GM19025 (cell line): Measurements from ENCODE around the gene MAGEA9B.
"Not testable (repeated sequence)": the region's sequence is repeated elsewhere in the genome, so short reads cannot be mapped to it uniquely, and the experiment has no call there.

ENCODE experiments used
- ATAC-seq: cut with Tn5 transposase; IDR thresholded peaks from one replicate; pipeline ENCODE4 v1.9.1; 2021; ENCODE audit warnings: mild to moderate bottlenecking, low read depth, moderate library complexity; ENCODE audit not compliant: unreplicated experiment

MAGEA9B gene, protein sequence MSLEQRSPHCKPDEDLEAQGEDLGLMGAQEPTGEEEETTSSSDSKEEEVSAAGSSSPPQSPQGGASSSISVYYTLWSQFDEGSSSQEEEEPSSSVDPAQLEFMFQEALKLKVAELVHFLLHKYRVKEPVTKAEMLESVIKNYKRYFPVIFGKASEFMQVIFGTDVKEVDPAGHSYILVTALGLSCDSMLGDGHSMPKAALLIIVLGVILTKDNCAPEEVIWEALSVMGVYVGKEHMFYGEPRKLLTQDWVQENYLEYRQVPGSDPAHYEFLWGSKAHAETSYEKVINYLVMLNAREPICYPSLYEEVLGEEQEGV

DNA sequence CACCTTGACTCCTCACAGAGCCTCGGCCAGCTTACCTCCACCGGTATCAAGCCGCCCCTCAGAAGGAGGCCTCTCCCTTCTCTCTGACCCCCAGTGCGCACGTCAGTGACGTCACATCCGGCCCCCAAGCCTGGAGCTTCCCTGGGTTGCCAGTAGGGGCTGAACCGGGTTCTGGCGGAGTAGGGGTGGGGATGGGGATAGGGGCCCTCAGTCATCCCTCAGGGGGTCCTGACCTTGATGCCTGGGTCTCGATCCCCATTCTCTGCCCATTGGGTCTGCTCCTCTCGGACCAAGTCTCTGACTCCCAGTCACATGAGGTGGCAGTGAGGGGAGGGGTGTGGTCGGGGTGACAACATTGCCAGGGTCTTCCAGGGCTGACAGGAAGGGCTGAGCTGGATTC lies at the start of gene MAGEA9B:
TSS of gene MAGEA9B (minus strand) at position 101 of the 400 bp plus-strand sequence. CDS start 4,280 bp downstream, outside the sequence.
- not testable (repeated sequence) for ATAC-seq

DNA sequence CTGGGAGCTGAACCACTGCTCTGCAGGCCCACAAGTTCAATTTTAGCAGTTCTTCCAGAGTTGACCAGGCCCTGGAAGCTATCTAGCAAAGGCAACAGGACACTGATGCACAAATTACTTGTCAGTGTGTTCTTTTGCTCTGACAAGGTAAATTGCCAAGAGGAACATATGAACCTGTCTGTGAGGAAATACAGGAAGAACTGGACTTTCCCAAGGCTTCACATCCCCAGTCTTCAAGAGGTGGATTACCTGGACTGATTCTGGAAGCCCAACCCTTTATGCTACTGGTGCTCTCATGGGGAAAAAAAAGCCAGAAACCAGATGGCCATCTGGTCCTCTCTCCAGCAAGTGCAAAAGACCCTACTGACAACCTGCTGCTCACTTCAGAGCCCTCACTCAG lies 46.3 kb upstream of the MAGEA9B start:
- ATAC-seq: no peak

DNA sequence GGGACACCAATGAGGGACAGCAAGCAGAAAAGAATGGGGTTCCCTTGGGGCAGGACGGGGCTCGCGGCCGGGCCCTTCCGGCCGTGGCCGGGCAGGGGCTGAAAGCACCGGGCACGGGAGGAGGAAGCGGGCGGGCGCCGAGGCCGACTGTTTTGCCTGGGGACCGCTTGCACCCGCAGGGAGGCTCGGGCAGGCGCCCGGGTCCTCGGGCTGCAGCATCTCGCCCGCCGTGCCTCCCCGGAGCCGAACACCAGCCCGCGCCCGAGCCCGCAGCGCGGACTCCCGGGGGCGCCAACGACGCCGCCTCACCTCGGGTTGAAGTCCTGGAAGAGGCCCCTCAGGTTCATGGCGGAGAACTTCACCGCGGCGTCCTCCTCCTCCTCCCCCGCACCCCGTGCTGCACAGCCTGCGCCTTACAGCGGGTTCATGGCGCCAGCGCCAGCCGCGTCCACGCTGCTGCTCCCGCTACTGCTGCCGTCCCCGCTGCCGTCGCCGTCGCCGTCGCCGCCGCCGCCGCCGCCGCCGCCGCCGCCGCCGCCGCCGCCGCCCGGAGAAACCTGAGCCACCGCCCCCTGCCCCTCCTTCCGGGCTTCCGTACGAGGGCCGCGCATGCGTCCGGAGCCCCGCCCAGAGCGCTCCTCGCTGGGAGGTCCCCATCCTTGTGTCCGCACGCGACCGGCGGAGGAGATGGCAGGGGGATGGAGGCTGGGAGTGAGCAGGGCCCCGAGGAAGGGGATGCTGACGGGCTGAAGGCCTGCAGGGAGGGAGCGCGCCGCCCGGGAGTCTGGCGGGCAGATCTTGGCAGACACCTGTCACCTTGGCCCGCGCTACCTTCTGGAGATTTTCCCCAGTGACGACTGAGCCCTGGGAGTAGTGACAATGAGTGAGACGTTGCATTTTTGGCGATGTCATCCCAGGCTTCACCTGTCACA lies 44.2 kb upstream of the MAGEA9B start, which contains the start of gene TMEM185A:
TSS of gene TMEM185A (minus strand) at position 559 of the 932 bp plus-strand sequence. CDS start at position 347, 212 bp downstream.
- peak; percentile 87 for ATAC-seq

DNA sequence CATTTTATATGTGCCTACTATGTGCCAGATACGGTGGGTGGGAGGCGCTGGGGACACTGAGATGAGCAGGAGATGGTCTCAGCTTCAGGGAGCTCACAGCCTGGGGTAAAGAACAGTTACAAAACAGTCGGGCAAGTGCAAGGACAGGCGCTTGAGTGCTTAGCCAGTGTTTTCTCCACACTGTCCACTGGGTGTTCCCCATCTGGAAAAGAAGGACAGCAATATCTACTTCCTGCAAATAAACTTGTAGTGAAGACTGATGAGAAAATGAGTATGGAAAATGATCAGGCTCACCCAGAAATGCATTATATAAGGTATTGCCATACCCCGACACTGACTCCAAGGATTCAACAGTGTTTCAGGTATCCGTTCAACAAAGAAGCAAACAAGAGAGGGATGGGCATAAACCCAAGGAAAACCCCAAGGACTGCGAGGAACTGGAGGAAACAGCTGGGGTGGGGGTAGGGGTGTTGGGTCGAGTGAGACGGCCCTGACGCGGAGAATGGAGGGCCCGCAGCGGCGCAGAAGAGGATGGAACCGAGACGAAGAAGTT lies 43.5 kb upstream of the MAGEA9B start:
- no peak for ATAC-seq

DNA sequence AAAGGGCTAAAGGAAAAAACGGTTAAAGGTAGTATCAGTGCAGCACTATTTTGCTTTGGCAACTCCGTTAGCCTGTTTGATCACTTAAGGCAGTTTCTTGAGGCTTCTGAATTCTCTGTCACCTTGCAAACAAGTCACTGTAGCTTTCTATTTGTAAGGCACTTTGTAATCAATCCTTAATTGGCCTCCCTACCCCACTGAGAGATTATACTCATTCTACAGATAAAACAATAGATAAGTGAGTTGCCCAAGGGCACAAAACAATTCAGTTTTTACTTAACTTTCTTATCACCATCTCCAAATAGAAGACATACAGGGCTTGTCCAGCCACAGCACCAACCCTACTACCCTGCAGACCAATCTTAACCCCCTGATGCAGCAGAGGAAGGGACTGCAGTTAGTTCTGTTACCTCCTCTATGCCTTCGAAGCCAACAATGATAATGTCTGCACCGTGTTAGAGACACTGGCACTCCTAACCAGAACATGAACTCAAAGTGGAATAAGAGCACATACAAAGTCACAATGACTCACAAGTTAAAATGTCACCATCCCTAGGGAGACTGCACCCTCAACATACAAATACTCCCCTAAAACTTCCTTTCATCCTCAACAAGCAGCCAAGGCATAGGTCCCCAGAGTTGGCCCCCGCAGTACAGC lies 42.6 kb upstream of the MAGEA9B start:
- ATAC-seq: no peak

DNA sequence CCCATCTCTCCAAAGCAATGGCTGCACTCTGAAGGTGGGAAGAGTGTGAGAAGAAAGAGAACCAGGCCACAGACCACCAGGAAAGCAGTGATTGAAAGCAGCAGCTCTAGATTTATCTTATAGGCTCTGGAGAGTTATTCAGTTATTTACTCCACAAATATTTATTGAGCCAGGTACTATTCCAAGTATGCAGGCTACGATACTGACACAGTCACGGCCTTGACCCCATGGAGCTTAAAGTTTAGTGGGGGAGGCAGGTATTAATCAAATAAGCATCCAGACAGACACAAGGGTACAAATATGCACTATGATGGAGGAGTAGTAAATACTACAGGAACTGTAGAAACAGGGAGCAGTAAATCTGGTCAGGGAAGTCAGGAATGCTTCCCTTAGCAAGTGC lies 41.5 kb upstream of the MAGEA9B start:
- no peak for ATAC-seq

DNA sequence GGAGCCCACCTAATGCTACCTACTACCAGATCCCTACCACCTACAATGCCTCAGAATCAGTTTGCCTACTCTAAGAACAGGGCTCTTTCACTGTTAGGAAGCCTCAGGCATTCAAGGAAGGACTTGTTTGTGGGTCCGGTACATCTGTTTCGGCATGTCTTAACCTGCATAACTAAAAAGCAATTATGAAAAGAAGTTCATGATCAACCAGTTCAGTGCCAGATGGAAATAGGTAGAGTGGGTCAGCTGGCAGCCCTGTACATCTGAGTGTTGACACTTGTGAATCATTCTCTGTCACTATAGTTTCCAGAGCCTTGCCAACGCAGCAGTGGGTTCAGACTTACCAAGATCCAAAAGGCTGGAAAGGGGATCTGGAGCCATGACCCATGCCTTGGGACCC lies 41.0 kb upstream of the MAGEA9B start:
- no peak for ATAC-seq

DNA sequence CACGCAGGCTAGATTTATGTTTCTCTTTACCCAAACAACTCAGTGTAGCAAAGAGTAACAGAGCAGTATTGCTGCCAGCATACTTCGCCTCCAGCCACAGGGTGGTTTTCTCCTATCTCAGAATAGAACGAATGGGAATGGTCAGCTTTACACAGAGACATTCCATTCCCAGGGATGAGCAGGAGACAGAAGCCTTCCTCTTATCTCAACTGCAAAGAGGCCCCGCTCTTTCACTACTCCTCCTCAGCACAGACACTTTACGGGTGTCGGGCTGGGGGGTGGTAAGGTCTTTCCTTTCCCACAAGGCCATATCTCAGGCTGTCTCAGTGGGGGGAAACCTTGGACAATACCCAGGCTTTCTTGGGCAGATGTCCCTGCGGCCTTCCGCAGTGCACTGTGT lies 39.6 kb upstream of the MAGEA9B start:
- not testable (repeated sequence) for ATAC-seq

DNA sequence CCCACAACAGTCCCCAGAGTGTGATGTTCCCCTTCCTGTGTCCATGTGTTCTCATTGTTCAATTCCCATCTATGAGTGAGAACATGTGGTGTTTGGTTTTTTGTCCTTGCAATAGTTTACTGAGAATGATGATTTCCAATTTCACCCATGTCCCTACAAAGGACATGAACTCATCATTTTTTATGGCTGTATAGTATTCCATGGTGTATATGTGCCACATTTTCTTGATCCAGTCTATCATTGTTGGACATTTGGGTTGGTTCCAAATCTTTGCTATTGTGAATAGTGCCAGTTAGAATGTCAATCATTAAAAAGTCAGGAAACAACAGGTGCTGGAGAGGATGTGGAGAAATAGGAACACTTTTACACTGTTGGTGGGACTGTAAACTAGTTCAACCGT lies 32.4 kb upstream of the MAGEA9B start:
- not testable (repeated sequence) for ATAC-seq

DNA sequence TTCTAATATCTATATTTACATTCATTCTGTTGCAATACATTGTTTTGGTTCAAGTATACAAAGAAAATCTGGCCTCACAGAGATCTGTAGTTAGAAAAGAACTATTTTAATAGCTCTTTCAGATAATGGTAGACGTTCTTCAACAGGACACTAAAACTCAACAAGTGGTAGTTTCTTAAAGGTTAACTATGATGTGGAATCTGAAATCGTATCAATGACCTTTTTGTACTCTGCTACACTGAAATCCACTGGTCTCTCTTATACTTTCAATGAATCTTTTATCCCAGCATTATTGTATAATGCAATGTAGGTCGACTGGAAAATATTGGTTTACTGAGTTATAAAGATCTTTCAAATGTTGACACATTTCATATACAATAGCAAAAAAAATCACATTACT lies 31.6 kb upstream of the MAGEA9B start:
- ATAC-seq: no peak

DNA sequence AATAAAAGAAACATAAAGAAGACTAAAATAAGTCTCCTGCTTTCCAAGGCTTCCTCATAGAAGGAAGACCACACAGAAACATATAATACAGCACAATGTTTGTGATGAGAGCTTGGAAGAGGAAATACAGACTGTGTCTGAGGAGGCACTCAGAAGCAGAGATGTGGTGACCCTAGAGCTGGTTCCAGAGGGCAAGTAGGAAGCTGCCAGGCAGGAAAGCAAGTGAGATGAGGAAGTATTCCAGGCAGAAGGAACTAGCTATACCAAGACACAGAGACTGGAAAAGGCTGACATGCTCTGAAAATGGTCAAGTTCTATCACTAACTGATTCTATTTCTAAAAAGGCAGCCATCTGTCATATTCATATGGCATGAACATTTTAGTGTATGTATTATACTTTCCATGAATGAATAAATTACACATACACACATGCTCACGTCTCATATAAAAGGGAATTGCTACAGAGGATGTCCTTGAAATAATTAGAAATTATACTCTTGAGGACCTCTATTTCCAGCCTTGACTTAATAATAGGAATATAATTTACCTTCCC lies 24.4 kb upstream of the MAGEA9B start:
- ATAC-seq: no peak

DNA sequence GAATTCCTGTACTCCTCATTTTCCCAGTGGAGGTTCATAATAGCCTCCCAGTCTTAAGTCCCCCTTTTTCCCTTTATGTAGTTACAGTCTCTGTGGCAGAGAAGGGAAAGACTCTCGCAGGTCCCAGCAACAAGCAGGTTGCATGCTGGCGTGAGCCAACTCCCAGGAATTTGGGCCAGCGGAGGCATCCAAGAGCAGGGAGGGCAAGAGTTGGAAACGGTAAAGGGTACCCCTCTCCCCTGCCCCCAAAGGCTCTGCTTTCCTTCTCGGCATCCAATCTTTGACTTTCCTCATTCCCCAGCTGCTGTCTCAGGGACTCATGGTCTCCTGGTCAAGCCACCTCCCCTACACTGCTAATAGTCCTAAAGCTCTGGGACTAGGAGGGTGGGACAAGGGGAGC lies 23.3 kb upstream of the MAGEA9B start:
- ATAC-seq: no peak

DNA sequence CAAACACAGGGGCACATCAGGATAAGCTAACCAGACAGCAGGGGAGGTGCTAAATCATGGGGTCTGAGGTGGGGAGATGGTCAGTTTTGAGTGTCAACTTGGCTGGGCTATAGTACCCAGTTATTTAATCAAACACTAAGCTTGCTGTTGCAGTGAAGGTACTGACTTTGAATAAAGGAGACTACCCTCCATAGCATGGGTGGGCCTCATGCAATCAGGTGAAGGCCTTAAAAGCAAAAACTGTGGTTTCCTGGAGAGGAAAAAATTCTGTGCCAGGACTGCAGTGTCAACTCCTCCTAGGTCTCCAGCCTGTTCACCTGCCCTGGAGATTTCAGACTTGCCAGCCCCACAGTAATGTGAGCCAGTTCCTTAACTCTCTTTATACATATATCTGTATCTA lies 20.4 kb upstream of the MAGEA9B start:
- no peak for ATAC-seq

DNA sequence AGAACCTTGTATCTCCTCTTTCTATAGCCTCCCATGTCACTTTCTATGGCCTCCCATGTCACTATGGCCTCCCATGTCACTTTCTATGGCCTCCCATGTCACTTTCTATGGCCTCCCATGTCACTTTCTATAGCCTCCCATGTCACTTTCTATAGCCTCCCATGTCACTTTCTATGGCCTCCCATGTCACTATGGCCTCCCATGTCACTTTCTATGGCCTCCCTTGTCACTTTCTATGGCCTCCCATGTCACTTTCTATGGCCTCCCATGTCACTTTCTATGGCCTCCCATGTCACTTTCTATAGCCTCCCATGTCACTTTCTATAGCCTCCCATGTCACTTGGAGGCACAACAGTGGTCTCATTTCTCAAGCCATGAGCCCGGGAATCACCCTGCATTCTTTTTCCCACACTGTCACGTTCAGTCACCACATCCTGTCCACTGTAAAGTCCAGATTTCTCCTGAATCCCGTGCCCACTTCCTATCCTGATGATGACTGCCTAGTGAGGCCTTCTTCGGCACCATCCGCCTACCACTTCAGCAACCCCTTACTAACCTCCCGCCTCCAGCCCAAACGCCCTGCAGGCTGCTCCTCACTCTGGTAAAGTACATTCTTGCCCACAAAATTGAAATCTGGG lies 18.1 kb upstream of the MAGEA9B start:
- ATAC-seq: not testable (repeated sequence)

DNA sequence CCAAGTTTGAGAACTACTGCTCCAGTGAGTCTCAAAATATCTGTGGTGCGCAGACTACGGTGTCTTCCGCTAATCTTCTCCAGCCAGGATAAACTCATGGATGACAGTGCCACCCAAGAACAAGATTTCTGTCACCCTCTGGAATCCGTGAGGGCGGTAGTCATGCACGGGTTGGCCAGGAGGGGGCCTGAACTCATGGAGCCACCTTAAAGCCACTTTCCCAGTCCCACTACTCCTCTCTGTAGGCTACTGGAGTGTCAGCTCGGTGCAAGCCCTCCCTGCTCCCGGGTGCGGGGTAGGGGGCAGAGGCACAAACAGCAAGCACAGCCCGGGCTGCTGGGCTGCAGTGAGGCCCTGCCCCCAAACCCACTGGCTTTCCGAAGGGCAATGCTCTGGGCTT lies 11.3 kb upstream of the MAGEA9B start:
- not testable (repeated sequence) for ATAC-seq

DNA sequence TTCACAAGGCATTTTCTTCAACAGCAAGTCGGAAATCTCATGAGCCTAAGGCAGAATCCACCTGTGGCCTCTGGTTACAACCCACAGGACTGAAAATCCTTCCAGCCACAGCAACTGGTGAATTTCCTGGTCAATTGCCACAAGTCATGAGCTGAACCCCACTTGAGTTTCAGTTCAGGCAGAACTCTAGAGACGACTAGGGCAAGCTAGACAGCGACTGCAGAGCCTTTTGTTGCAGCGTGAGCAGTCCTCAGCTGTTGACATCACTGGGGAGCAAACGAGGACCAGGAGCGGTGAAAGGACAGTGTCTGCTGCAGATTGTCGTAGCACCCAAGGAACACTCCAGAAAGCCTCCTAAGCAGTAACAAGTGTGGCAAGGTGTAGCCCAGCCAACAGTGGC lies 8.7 kb upstream of the MAGEA9B start:
- ATAC-seq: not testable (repeated sequence)

DNA sequence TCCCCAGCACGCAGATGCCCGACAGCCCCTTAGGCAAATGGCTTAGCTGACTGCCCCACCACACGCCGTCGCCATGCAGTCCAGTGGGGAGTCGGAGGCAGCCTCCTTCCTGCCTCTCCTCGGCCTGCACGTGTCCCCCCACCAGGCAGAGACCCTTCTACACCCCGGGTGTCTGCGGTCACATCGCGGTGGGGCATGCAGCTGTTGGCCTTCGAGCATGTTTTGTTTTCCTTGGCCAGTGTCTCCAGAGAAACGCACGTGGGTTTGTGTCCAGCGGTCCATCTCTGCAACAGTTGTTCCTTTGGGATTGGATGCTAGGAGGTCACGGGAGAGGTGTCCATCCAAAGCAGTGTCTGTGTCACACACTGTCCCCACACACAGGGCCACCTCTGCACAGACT lies 8.0 kb upstream of the MAGEA9B start, which contains the start of gene HSFX2:
TSS of gene HSFX2 (minus strand) at position 101 of the 400 bp plus-strand sequence. CDS start 614 bp downstream, outside the sequence.
- not testable (repeated sequence) for ATAC-seq

DNA sequence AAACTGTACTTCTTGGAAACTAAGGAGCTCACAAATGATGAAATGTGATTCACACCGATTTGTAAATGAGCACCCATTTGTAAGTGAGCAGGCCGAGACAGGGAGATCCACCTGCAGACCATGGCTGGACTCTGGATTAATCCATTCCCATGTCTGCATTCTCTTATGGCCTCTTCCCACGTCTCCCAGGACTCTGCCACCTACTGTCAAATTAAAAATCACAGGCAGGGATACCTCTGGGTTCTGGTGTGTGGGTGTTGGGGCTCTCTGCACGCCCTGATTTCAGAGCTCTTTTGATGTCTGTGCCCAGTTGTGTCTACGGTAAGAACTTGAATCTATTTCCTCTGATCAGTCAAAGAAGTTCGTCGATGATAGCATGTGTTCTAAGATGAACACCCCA lies 3.7 kb upstream of the MAGEA9B start:
- ATAC-seq: not testable (repeated sequence)

DNA sequence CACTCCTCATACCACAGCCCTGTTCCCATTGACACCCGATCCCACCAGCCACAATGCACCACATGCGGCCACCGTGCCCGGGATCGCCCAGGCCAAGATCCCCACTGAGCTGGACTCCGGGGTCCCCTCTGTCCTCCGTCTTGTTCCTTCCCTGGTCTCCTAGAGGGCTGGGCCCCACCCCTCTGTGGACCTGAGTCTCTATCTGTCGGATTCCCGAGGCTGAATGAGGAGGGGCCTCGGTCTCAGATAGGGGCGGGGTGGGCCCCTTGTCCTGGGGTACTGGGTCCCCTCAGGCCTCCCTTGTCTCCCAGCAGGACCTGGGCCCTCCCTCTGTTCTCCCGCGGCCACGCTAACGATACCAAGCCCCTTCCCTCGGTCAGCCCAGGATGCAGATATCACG lies 1.6 kb downstream of the MAGEA9B start:
- not testable (repeated sequence) for ATAC-seq

DNA sequence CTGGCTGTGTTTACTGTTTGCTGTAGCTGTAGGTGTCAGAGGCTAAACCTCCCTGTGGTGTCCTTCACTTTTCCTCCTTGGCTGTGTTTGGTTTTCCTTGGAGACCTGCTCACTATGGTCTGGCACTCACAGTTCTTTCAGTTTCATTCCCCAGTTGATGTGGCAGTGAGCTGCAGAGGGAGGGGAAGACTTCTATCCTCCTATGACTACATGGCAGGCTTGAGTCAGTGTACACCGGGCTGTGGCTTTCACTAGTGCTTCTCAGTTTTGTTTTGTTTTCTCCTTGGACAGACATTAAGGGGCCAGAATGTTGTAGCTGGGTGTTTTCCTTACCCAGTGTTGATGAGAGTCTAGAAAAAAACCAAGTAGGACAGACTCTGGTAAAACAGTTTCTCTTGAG lies 13.8 kb downstream of the MAGEA9B start:
- ATAC-seq: peak; percentile 100
